Activated CD8-positive, alpha-beta memory T cell treated with anti-CD3 and anti-CD28 coated beads, Interleukin-2, amount 50 U/mL, for 24 hours (primary cell): ENCODE results near the gene PCSK6.
"Not testable (repeated sequence)": the region's sequence is repeated elsewhere in the genome, so short reads cannot be mapped to it uniquely, and the experiment has no call there.

ENCODE experiments used
- DNase-seq: peaks from one replicate; pipeline ENCODE4 v3.0.0-alpha.2; 2020; ENCODE audit errors: extremely low read depth

The PCSK6 gene

DNA sequence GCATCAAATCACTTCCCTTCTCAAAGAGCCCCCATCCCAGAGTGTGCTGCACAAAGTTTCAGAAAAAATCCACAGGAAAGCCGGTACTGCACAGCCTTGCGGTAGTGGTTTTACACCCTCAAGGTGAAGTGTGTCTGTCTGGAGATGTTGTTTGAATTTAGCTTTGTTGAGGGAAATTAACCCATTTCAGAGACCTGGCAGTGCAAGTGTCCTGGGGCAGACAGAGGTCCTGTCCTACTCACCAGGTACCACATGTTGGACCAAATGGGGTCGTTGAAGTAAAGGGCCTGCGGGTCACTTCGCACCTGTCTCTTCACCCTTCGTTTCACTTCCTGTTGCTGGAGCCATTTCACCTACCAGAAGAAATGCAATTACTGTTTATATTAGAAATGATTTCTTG is 57.8 kb downstream of the PCSK6 start:
- DNase-seq, result no peak

DNA sequence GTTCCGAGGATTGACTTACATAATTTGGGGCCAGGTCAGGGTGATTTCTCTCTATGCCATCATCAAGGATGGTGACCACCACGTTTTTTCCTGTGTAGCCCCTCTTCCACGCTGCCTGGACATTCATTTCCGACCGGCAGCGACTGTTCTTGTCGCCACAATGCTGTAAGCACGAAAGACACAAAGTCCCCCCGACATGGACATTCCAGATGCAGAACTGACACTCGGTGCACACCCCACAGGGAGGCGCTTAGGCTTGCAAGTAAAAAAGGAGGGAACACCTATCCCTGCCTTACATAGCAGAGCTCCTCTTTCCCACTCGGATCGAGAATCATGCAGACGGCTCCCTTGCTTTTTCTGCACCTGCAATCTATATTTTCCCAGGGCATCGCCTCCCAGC is 58.2 kb downstream of the PCSK6 start:
- no peak for DNase-seq

DNA sequence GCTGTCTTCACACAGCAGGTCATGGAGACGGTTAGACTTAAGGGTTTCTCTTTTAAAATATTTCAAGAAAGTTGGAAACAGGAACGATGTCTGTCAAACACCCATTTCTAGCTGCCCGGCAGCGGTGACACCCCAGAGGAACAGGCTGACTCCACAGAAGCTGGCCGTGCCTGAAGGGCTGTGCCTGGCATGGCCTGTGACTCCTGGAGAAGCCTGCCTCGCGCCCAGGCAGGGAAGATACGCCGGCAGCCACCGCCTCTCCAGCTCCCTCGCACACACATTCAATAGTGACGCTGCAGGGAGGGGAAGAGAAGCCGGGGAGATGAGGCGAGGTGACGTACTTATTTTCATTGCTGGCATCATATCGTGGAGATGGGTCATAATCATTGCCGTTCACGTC is 59.9 kb downstream of the PCSK6 start:
- no peak for DNase-seq

DNA sequence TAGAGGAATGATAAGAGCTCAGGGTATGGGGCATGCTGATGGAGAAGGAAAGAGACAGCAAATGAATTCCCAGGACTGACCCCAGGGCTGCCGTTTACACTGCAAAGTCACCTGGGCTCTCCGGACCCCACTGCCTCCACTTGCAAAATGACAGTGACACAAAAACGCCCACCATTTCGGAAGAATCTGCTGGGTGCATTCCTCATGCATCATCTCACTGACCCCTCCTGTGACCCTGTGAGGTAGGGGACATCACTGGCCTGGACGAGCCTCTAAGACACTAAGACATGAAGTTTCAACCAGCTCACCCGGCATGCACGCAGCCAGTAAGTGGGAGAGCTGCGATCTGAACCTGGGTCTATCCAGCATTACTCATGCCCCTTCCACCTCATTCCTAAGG is 60.3 kb downstream of the PCSK6 start:
- no peak for DNase-seq

DNA sequence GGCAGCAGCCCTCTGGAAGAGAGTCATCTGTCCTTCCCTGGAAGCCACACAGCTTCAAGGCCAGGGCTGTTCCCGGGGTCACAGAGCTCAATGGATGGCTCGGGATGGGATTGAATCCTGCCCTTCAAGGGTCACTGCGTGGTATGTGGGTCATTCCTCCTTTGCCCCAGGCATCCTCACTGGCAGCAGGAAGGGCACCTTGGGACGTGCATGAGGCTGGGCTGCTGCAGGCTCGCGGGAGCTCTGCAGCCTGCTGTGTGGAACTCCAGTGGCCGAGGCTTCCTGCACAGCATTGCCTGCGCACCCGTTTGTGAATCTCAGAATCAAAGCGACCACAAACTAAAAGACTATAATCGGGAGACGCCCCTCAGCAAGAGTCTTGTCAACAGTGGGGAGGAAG is 60.7 kb downstream of the PCSK6 start:
- DNase-seq, result no peak

DNA sequence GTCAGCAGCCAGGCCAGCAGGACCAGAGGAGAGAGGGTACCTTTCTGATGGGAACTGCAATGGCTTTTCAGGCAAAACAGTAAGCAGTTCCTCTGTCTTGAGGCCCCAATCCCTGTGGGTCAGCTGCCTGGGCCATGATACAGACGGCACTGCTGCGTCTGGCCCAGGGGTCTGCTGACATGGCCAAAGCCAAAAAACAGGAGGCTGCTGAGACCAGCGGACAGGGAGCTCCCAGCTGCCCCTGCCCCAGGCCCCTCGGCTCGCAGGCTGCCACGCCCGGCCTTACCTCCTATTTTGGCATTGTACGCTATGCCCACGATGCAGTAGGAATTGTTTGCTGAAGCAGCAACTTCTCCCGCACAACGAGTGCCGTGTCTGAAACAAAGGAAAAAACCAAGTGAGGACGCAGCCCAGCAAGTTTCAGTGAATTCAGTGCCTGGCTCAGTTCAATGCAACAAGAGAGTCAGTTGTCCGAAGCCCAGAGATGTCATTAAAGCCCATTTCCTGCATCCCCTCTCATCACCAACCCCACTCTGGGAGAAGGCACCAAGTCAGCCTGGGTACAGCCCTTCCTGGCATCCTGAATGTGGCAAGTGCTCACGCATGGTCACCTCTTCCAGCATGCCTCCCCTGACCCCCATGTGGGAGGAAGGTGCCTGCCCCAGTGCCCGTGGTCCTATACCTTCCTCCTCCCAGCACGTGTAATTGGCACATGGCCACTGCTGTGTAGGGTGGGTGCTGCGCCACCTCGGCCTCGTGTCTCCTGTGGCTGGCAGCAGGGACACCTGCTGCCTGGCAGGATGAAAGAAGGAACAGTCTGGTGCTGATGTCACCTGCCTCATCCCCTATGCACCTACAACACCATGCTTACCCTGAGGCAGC is 61.7 kb downstream of the PCSK6 start:
- DNase-seq, result no peak

DNA sequence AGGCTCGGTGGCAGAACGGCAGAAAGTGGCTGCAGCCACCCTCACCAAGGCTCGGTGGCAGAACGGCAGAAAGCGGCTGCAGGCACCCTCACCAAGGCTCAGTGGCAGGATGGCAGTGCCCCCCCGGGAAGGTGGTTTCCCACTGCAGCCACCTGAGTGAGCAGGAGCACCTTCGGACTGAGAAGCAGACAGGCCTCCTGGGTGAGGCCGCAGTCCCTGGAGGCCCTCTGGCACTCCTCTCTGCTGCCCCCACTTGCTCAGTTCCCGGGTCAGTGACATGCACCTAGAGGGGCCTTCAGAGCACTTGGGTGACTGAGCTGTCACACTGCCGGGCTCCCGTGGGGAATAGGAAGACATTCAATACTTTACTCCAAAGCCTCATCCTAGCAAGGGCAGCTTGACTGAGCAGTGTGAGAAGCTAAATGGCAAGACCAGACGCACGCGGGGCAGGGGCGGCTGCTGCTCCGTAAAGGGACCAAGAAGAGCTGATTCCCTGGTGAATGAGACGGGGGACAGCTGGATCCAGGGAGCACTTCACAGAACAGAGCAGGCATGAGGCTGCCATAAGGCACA is 62.7 kb downstream of the PCSK6 start:
- DNase-seq, result no peak

DNA sequence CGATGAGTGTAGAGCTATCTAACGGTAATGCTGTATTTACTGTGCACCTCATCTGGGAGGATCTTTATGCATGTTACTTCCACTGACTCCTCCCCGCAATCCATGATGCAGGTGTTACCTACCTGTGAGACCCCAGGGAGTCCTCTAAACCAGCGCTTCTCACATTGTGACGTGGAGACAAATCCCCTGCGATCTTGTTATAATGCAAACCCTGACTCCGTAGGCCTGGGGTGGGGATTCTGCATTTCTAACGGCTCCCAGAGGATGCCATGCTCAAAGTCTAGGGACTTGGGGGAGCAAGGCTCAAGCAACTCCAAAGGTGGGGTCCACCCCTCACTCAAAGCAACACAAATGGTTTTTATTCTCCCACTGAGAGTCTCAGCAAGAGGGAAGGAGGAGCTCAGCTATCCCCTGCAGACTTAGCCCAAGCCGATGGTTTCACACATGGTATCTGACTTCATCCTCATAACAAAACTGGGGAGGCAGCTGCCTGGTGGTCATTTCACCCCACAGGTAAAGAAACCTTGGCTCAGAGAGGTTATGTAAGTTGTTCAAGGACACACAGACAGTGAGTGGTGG is 63.6 kb downstream of the PCSK6 start:
- no peak for DNase-seq

DNA sequence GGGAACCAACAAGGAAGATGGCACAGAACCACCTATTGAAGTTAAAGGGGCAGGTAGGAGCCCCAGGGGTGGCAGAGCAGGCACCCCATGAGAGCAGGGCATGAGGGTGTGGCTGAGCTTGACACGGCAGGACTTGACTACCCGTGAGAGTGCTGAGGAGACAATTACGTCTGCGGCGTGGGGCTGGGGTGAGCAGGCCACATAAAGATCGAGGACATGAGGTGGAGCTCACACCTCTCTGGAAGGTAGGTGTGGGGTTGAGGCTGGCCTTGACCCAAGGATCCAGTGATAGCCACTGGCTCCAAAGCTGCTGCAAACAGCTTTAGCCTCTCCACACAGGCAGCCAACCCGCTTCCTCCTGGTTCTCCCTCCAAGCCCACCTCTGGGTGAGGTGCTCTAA is 64.5 kb downstream of the PCSK6 start:
- DNase-seq, result no peak

DNA sequence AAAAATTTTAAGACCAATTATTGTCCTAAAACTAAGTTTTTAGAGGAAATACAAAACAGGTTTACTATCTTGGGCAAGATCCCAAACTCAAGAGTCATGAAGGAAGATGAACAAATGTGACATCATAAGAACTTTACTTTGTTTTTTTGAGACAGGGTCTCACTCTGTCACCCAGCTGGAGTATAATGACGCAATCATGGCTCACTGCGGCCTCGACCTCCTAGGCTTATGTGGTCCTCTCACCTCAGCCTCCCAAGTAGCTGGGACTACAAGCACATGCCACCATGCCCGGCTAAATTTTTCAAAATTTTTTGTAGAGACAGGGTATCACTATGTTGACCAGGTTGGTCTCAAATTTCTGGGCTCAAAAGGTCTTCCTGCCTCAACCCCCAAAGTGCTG is 69.3 kb downstream of the PCSK6 start:
- no peak for DNase-seq

DNA sequence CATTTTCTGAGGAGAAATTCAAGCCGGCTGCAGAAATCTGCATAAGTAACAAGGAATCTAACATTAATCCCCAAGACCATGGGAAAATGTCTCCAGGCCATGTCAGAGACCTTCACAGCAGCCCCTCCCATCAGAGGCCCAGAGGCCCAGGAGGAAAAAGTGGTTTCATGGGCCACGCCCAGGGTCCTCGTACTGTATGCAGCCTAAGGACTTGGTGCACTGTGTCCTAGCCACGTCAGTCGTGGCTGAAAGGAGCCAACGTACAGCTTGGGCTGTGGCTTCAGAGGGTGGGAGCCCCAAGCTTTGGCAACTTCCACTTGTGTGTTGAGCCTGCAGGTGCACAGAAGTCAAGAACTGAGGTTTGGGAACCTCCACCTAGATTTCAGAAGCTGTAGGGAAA is 73.0 kb downstream of the PCSK6 start:
- not testable (repeated sequence) for DNase-seq

DNA sequence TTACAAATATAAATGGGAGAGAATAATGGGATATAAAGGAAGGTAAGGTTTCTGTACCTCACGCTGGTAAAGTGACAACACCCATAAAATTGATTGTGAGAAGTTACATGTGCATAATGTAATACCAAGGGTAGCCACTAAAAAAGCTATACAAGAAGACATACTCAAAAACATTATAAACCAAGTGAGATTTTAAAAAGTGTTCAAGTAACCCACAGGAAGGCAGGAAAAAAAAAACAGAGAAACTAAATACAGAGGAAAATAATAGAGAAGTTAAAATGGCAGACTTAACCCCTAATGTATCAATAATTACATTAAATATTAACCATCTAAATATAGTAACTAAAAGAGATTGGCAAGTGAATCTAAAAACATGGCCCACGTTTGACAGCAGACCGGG is 76.3 kb downstream of the PCSK6 start:
- no peak for DNase-seq

DNA sequence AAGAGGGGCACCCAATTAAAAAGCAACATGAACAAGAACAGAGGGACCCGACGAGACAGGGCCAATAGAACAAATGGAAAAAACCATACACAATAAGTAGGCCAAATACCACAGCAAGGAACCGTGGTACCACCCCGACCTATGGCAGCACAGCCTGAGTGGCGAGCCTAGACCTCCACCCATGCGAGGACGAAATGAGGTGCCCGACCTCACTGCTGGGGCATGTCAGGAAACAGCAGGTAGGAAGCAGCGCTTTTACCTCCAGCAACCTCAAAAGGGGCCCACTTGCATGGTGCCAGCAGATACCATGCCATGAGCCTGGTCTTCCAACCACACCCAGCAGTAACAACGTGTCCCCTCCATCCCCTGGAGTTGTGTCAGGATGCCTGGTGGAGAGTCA is 77.9 kb downstream of the PCSK6 start:
- no peak for DNase-seq

DNA sequence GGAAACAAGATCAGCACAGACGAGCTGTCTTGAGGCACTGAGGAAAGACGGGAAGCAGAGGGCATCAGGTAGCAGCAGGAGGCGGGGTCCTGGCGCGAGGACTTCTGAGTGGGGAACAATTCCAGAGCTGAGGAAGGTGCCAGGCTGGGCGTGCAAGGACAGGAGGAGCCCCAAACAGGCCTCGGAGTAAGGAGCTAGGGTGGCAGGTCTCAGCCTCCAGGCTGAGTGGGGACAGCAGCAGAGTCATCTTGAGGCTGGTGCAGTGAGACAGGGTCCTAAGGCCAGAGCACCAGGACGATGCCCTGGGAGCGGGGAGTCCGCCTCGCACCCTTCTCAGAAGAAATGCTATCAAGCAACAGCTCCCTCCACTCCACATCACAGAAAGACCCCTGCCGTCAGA is 78.4 kb downstream of the PCSK6 start:
- DNase-seq, result no peak

DNA sequence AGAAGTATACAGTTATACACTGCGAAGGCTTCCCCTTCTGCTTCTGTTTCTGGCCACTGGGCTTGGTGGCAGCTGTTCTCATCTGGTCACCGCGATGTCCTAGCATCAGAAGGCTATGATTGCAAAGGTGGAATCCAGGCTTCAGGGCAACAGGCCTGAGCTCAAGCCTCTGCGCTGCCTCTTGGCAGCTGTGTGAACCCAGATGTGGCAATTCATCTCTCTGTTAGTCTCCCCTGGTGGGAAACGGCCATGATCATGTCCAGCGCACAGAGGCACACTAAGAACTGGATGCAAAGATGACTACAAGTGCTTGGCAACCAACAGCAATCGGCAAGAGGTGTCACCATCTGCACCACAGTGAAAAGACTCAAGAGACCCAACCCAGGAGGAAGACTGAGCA is 78.9 kb downstream of the PCSK6 start:
- DNase-seq, result no peak

DNA sequence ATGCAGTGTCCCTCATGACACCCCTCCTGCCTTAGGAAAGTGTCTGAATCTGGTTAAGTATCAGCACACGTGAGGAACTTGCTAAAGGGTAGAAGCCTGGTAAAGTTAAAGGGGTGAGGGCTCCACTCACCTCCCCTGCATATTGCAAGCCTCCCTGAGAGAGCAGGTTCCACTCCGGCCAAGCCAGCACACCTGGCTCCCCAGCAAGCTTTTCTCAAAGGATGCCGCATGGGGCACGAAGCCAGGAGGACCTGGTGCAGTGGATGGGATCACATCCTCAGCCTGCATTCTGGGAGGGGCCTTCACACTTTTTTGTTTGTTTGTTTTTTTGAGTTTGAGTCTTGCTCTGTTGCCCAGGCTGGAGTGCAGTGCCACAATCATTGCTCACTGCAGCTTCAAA is 79.9 kb downstream of the PCSK6 start:
- no peak for DNase-seq

DNA sequence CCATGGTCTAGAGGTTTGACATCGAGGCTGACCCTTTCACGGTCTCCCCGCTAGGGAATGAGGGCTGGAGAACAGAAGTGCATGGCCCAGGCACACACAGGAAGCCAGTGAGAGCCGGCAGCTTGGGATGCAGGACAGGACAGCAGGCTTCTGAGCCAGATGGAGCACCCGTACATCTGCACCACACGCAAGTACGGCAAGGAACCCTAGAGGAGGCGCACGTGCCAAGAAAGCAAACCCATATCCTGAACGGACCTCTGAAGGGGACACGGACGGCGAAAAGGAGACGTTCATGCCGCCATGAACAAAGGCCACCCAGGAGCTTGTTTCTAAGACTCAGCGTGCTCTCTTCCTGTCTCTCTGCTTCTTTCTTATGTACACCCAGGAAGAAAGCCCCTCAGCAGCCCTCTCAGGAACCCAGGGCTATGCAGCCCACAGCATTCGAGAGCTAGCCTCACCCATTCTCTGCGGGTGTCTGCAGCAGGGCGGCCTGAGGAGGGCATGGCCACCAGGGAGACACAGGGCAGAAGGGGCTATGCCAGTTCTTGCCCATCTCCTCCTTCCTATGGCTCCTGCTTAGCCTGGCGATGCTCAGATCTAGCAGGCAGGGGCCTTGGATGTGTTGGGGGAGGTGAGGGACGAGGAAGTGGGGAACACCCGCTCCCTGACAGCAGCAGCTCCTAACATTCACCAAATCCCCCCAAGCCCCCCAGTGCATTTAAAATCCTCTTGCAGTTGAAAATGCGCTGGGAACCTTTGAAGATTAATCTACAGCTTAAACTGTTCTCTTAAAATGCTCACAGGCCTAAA is 81.3 kb downstream of the PCSK6 start:
- no peak for DNase-seq

DNA sequence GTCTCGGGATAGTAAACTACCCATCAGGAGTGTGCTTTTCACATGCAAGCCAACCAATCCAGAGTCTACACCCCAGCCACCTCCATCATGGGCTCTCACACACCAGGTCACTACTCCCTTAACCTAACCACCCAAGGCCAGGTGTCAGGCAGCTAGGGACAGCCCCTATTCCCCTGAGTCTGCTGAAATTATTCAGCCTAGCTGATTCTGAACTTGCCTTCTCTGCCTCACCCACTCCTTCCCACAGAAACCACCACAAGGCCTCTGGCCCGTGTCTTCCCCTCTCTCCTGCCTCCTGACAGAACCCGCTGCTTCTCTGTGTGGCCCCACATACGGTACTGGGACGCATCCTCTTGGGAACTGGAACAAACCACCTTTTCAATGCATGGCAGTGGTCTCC is 82.1 kb downstream of the PCSK6 start:
- DNase-seq, result no peak

DNA sequence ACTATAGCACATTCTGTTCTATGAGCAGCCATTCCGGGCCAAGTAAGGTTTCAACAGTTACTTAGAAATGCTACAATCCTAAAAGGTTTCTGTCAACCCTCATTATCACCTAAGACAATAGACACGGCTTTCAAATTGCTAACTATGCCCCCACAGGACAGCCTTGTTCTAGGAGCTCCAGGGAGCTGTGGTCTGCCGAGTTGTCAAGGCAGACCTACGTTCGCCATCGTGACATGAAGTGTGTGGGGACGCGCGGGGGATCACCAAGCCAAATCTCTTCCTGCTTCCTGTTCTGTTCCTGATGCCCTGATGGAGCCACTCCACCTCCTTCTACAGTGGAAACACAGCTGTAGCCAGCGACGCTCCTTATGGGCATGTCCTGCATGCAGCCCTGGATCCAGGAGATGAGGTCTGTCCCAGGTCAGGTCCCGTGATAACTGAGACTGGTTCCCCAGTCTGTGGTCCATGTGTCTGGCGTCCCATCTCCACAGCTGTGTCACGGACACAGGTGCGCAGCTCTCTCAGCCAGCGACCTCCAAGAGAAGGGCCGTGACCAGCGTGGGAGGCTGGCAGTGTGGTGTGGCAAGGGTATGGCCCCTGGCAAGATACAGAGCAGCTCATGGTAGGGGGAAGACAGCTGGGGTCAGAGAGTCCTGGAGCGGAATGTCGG is 82.8 kb downstream of the PCSK6 start:
- DNase-seq, result no peak

DNA sequence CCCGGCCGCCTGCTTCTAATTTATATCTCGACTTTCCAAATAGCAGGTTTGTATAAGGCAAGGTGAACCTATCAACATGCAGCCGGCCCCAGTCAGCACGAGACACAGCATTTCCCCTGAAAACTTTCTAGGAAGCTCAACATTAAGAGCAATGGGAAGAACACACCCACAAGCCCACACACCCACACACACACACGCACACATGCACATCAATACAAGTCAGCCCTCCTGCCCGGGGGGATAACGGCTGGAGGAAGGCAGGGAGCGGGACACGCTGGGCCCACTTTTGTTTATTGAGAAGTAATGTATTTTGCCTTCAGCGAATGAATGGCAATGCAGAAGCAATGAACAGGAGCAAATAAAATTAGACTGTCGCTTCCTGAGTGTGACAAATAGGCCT is 83.5 kb downstream of the PCSK6 start:
- DNase-seq, result no peak

DNA sequence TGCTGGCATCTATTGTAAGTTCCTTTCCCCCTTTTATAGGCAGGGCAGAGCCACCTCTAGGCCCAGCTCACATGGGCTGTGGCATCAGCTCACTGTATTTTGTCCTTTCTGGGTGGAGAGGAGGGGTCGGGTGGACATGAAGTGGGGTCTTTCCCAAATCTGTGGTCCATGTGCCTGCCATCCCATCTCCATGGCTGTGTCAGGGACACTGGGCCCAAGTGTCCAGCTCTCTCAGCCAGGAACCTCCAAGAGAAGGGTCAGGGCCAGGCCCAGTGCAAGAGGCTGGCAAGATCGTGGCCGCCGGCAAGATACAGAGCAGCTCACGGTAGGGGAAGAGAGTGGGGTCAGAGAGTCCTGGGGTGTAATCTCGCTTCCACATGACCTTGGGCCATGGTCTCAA is 85.3 kb downstream of the PCSK6 start:
- no peak for DNase-seq

DNA sequence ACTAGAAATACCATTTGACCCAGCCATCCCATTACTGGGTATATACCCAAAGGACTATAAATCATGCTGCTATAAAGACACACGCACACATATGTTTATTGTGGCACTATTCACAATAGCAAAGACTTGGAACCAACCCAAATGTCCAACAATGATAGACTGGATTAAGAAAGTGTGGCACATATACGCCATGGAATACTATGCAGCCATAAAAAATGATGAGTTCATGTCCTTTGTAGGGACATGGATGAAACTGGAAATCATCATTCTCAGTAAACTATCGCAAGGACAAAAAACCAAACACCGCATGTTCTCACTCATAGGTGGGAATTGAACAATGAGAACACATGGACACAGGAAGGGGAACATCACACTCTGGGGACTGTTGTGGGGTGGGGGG is 86.6 kb downstream of the PCSK6 start:
- DNase-seq, result not testable (repeated sequence)
